Measurements from ENCODE around the gene TBCD.

Gene TBCD

DNA sequence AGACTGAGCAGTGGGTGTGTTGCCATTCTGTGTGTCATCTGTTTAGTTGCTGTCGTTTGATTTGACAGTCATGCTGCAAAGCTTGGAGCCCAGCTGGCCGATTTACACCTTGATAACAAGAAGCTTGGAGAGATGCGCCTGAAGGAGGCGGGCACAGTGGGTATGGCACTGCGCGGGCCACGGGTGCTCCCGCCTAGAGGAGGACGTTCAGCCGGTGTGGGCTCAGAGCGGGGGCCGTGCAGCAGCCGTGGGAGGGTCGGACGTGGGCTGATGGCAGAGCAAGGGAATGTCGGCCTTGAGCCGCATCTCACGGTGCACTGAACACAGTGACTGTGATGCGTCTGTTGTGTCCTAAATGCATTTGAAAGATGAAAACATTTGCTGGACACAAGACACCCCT, 31.7 kb upstream of the TBCD start:
- TF ChIP-seq, protein P1, sequence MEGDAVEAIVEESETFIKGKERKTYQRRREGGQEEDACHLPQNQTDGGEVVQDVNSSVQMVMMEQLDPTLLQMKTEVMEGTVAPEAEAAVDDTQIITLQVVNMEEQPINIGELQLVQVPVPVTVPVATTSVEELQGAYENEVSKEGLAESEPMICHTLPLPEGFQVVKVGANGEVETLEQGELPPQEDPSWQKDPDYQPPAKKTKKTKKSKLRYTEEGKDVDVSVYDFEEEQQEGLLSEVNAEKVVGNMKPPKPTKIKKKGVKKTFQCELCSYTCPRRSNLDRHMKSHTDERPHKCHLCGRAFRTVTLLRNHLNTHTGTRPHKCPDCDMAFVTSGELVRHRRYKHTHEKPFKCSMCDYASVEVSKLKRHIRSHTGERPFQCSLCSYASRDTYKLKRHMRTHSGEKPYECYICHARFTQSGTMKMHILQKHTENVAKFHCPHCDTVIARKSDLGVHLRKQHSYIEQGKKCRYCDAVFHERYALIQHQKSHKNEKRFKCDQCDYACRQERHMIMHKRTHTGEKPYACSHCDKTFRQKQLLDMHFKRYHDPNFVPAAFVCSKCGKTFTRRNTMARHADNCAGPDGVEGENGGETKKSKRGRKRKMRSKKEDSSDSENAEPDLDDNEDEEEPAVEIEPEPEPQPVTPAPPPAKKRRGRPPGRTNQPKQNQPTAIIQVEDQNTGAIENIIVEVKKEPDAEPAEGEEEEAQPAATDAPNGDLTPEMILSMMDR (conservative IDR thresholded peaks at IDR 0.05): no peak
- no peak overlapping the region for H3K27ac ChIP-seq

- H3K27ac ChIP-seq: no peak overlapping the region
- TF ChIP-seq, protein P1 (conservative IDR thresholded peaks at IDR 0.05): no peak
Observed at GRCh38 chr17:82722341-82723013, 29.4 kb upstream of the TBCD start.

- TF ChIP-seq, protein P1 (conservative IDR thresholded peaks at IDR 0.05): no peak
- no peak overlapping the region for H3K27ac ChIP-seq
Observed at GRCh38 chr17:82723169-82723807, 28.6 kb upstream of the TBCD start.

GRCh38 chr17:82726427-82726826, 25.4 kb upstream of the TBCD start:
- TF ChIP-seq, protein P1 (conservative IDR thresholded peaks at IDR 0.05): no peak
- H3K27ac ChIP-seq: no peak overlapping the region

DNA sequence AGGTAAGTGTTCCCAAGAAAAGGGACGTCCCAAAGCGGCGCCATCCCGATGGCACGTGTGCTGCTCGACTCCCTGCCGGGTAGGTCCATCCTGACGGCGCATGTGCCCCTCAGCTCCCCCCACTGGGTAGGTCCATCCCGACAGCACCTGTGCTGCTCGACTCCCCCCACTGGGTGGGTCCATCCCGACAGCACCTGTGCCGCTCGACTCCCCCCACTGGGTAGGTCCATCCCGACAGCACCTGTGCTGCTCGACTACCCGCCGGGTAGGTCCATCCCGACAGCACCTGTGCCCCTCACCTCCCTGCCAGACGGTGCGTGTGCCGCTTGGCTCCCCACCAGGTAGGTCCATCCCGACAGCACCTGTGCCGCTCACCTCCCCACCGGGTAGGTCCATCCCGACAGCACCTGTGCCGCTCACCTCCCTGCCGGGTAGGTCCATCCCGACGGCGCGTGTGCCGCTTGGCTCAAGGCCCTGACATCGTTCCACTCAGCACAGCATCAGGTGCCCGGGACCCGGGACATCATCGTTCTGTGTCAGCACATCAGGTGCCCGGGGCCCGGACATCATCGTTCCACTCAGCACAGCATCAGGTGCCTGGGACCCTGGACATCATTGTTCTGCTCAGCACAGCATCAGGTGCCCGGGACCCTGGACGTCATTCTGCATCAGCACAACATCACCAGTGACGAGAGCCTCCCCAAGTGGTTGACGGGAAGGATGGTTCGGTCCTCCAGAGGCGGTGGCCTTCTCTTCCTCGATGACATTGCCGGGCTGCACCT, 22.2 kb upstream of the TBCD start:
- no peak overlapping the region for H3K27ac ChIP-seq
- TF ChIP-seq, protein P1 (conservative IDR thresholded peaks at IDR 0.05): no peak

GRCh38 chr17:82732118-82732743, 19.6 kb upstream of the TBCD start:
- H3K27ac ChIP-seq: no peak overlapping the region
- TF ChIP-seq, protein P1 (conservative IDR thresholded peaks at IDR 0.05): no peak

All from VCaP (cell line).